ENCODE results near the gene DIDO1. TPM values are rescaled to one million over a fixed set of nuclear protein-coding genes. Genes with fewer than 3 reads are reported as not detected.

Gene DIDO1
- total and polyA plus RNA-seq, 2 donors (not counting 1 experiment from before 2014, with no cell fraction given): 25.9 to 33.2 TPM

DNA sequence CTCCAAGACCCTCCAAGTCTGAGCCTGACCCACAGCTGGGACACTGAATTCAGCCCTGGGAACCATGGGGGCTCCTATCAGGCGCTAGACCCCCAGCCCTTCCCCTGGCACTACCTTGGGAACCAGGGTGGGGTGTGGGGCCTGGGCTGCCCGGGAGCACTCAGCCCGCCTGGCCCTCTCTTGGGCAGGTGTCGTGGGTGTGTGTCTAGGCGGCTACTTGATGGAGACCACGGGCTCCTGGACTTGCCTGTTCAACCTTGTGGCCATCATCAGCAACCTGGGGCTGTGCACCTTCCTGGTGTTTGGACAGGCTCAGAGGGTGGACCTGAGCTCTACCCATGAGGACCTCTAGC lies 40.8 kb upstream of the DIDO1 start:
- Histone ChIP-seq H3K36me3 (ENCODE audit: control insufficient read depth, insufficient read depth, low read length) (no peaks in the 10 kb centered on the region), H3K4me2 (ENCODE audit: extremely low read depth, insufficient read depth, low read length) (no peak overlapping the region), H3K27me3 (ENCODE audit: control insufficient read depth, insufficient read depth, low read length) (no peaks in the 10 kb centered on the region), H3K79me2 (ENCODE audit: control insufficient read depth, insufficient read depth, low read length) (no peaks in the 10 kb centered on the region), H3K4me3 (replicated peaks in 1 of 4; ENCODE audit: control extremely low read depth in 1 of 4, insufficient read depth in 1 of 4, low read depth in 3 of 4, low read length in 4 of 4) (no peak overlapping the region), H3K27ac (ENCODE audit: insufficient read depth, low read length) (no peak overlapping the region), H3K9me3 (ENCODE audit: control insufficient read depth, insufficient read depth, low read depth, low read length) (no peaks in the 10 kb centered on the region), H3K9ac (ENCODE audit: insufficient read depth, low read length) (no peak overlapping the region), H2AFZ (ENCODE audit: low read length) (no peak overlapping the region), H4K20me1 (ENCODE audit: control insufficient read depth, extremely low read depth, insufficient read depth, low read length) (no peaks in the 10 kb centered on the region), H3K4me1 (ENCODE audit: control insufficient read depth, extremely low read depth, insufficient read depth, low read length) (no peaks in the 10 kb centered on the region)
- DNase-seq (ENCODE audit: low read depth in 2 of 2): no peak
- TF ChIP-seq EZH2 (IDR thresholded peaks at IDR 0.05; ENCODE audit: low read length, missing control alignments): no peak
- TF ChIP-seq, protein P1, sequence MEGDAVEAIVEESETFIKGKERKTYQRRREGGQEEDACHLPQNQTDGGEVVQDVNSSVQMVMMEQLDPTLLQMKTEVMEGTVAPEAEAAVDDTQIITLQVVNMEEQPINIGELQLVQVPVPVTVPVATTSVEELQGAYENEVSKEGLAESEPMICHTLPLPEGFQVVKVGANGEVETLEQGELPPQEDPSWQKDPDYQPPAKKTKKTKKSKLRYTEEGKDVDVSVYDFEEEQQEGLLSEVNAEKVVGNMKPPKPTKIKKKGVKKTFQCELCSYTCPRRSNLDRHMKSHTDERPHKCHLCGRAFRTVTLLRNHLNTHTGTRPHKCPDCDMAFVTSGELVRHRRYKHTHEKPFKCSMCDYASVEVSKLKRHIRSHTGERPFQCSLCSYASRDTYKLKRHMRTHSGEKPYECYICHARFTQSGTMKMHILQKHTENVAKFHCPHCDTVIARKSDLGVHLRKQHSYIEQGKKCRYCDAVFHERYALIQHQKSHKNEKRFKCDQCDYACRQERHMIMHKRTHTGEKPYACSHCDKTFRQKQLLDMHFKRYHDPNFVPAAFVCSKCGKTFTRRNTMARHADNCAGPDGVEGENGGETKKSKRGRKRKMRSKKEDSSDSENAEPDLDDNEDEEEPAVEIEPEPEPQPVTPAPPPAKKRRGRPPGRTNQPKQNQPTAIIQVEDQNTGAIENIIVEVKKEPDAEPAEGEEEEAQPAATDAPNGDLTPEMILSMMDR (conservative IDR thresholded peaks at IDR 0.05 in 1 of 2, IDR thresholded peaks at IDR 0.05 in 1 of 2; ENCODE audit: low read depth in 1 of 2, low read length in 2 of 2): no peak

DNA sequence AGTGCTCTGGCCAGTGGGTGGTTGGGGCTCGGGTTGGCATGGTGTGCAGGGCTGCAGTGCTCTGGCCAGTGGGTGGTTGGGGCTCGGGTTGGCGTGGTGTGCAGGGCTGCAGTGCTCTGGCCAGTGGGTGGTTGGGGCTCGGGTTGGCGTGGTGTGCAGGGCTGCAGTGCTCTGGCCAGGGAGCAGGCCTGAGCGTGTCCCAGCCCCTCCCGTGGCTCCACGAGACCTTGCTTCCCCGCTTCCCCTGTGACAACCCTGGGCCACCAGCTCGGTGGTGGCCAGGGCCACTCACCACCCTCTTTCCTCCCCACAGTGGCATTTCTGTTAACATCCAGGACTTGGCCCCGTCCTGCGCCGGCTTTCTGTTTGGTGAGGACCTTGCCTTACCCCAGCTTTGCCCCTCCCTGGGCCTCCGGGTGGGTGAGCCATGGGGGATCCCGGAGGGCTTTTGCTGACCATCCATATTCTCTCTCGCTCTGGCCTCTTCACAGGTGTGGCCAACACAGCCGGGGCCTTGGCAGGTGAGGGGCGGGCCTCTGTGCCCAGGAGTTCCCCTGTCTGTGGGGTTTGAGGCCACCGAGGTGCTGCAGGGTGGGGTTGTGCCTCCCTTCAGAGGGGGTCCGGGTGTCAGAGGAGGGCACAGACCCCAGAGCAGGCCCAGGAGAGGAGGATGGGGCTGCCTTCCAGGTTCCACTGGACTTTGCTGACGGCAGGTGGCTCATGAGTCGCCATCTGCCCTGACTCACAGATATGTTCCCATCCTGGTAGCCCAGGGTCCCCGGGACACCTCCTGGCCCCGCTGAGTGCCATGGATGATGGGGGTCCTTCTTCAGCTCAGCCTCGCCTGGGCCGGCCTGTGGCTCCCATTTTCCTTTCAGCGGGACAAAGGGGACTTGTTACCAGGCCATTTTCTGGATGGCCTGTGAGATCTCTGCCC lies 40.2 kb upstream of the DIDO1 start:
- no peak for DNase-seq (ENCODE audit: low read depth in 2 of 2)
- TF ChIP-seq, protein P1 (conservative IDR thresholded peaks at IDR 0.05 in 1 of 2, IDR thresholded peaks at IDR 0.05 in 1 of 2; ENCODE audit: low read depth in 1 of 2, low read length in 2 of 2): no peak
- TF ChIP-seq EZH2 (IDR thresholded peaks at IDR 0.05; ENCODE audit: low read length, missing control alignments): no peak
- no peaks in the 10 kb centered on the region for H4K20me1 ChIP-seq (ENCODE audit: control insufficient read depth, extremely low read depth, insufficient read depth, low read length)

DNA sequence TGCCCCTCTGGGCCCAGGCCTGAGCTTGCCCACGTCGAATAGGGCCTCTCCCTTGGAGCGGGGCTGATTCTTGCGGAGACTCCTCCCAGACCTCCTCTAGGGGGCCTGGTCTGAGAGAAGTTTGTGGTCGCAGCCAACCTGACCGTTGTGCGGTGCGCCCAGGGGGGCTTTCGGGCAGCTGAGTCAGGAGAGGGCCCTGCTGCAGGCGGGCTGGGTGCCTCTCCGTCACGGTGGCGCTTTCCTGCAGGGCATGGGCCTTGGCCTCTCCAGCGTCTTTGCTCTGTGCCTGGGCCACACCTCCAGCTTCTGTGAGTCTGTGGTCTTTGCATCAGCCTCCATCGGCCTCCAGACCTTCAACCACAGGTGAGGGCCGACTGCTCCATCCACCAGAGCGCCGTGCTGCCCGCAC lies 39.1 kb upstream of the DIDO1 start:
- no peak for DNase-seq (ENCODE audit: low read depth in 2 of 2)
- Histone ChIP-seq H3K4me3 (replicated peaks in 1 of 4; ENCODE audit: control extremely low read depth in 1 of 4, insufficient read depth in 1 of 4, low read depth in 3 of 4, low read length in 4 of 4) (no peak overlapping the region), H4K20me1 (ENCODE audit: control insufficient read depth, extremely low read depth, insufficient read depth, low read length) (no peaks in the 10 kb centered on the region), H3K79me2 (ENCODE audit: control insufficient read depth, insufficient read depth, low read length) (no peaks in the 10 kb centered on the region), H3K9ac (ENCODE audit: insufficient read depth, low read length) (no peak overlapping the region), H3K36me3 (ENCODE audit: control insufficient read depth, insufficient read depth, low read length) (no peaks in the 10 kb centered on the region), H3K27me3 (ENCODE audit: control insufficient read depth, insufficient read depth, low read length) (no peaks in the 10 kb centered on the region), H3K4me2 (ENCODE audit: extremely low read depth, insufficient read depth, low read length) (no peak overlapping the region), H3K4me1 (ENCODE audit: control insufficient read depth, extremely low read depth, insufficient read depth, low read length) (no peaks in the 10 kb centered on the region), H3K9me3 (ENCODE audit: control insufficient read depth, insufficient read depth, low read depth, low read length) (no peaks in the 10 kb centered on the region), H3K27ac (ENCODE audit: insufficient read depth, low read length) (no peak overlapping the region), H2AFZ (ENCODE audit: low read length) (no peak overlapping the region)
- TF ChIP-seq EZH2 (IDR thresholded peaks at IDR 0.05; ENCODE audit: low read length, missing control alignments): no peak
- TF ChIP-seq, protein P1 (conservative IDR thresholded peaks at IDR 0.05 in 1 of 2, IDR thresholded peaks at IDR 0.05 in 1 of 2; ENCODE audit: low read depth in 1 of 2, low read length in 2 of 2): no peak

More for the DNA sequence above, 40.2 kb upstream of the DIDO1 start:
- Histone ChIP-seq H2AFZ (ENCODE audit: low read length) (no peak overlapping the region), H3K4me2 (ENCODE audit: extremely low read depth, insufficient read depth, low read length) (no peak overlapping the region), H3K27ac (ENCODE audit: insufficient read depth, low read length) (no peak overlapping the region), H3K27me3 (ENCODE audit: control insufficient read depth, insufficient read depth, low read length) (no peaks in the 10 kb centered on the region), H3K4me3 (replicated peaks in 1 of 4; ENCODE audit: control extremely low read depth in 1 of 4, insufficient read depth in 1 of 4, low read depth in 3 of 4, low read length in 4 of 4) (no peak overlapping the region), H3K36me3 (ENCODE audit: control insufficient read depth, insufficient read depth, low read length) (no peaks in the 10 kb centered on the region), H3K9ac (ENCODE audit: insufficient read depth, low read length) (no peak overlapping the region), H3K9me3 (ENCODE audit: control insufficient read depth, insufficient read depth, low read depth, low read length) (no peaks in the 10 kb centered on the region), H3K79me2 (ENCODE audit: control insufficient read depth, insufficient read depth, low read length) (no peaks in the 10 kb centered on the region), H3K4me1 (ENCODE audit: control insufficient read depth, extremely low read depth, insufficient read depth, low read length) (no peaks in the 10 kb centered on the region)
